Mesenchymal stem cell (in vitro differentiated cells and primary cell): ENCODE measurements around the gene MRPL54.
A peak's percentile ranks its signal among the peaks of the same experiment; 100 is the strongest.

ENCODE experiments used
- DNase-seq: peaks from one replicate; pipeline ENCODE4 v3.0.0-alpha.2; 2013
- H2AFZ ChIP-seq: one replicate; pipeline ENCODE4 v1.6.1; 2013; ENCODE audit warnings: low read depth, mild to moderate bottlenecking, control low read depth, inconsistent platforms, low read length, moderate library complexity
- H2AK5ac ChIP-seq: 2 replicates; pipeline ENCODE4 v1.6.1; 2013; ENCODE audit warnings: low read length, moderate library complexity, mild to moderate bottlenecking, inconsistent platforms; ENCODE audit not compliant: severe bottlenecking
- H2BK120ac ChIP-seq: one replicate; pipeline ENCODE4 v1.6.1; 2013; ENCODE audit warnings: low read depth, mild to moderate bottlenecking, inconsistent platforms, low read length, moderate library complexity
- H2BK12ac ChIP-seq, 2 experiments: one replicate each; pipeline ENCODE4 v1.6.1; 2013; ENCODE audit warnings: inconsistent platforms in 2 of 2, low read length in 2 of 2, mild to moderate bottlenecking in 2 of 2, moderate library complexity in 2 of 2, control low read depth in 1 of 2
- H2BK15ac ChIP-seq: one replicate; pipeline ENCODE4 v1.6.1; 2013; ENCODE audit warnings: mild to moderate bottlenecking, low read depth, inconsistent platforms; ENCODE audit not compliant: poor library complexity, severe bottlenecking
- H2BK5ac ChIP-seq: 2 replicates; pipeline ENCODE4 v1.6.1; 2013; ENCODE audit warnings: low read depth, mild to moderate bottlenecking, low read length, control low read depth, inconsistent platforms; ENCODE audit not compliant: poor library complexity, severe bottlenecking
- H3K14ac ChIP-seq, 2 experiments: one replicate each; pipeline ENCODE4 v1.6.1; 2013; ENCODE audit warnings: inconsistent platforms in 2 of 2, low read length in 2 of 2, control low read depth in 1 of 2, mild to moderate bottlenecking in 1 of 2, moderate library complexity in 1 of 2
- H3K18ac ChIP-seq, 2 experiments: one replicate each; pipeline ENCODE4 v1.6.1; 2013; ENCODE audit warnings: inconsistent platforms in 2 of 2, low read length in 2 of 2, control low read depth in 1 of 2, low read depth in 1 of 2, mild to moderate bottlenecking in 1 of 2
- H3K23ac ChIP-seq, 2 experiments: one replicate each; pipeline ENCODE4 v1.6.1; 2013; ENCODE audit warnings: inconsistent platforms in 2 of 2, low read length in 2 of 2, mild to moderate bottlenecking in 2 of 2, moderate library complexity in 2 of 2, control low read depth in 1 of 2
- H3K27ac ChIP-seq: 2 replicates; pipeline ENCODE4 v1.5.1; 2013; ENCODE audit warnings: mild to moderate bottlenecking, moderate library complexity, low read length, control low read depth, inconsistent platforms; ENCODE audit not compliant: poor library complexity, severe bottlenecking
- H3K27me3 ChIP-seq, 2 experiments: 2 replicates each; pipeline versions ENCODE4 v1.6.1 to v1.7.0; 2013; ENCODE audit warnings: low read length in 2 of 2, mild to moderate bottlenecking in 2 of 2, moderate library complexity in 2 of 2, control low read depth in 1 of 2, inconsistent platforms in 1 of 2; ENCODE audit not compliant: control insufficient read depth in 1 of 2, insufficient read depth in 1 of 2
- H3K36me3 ChIP-seq, 2 experiments: 2 replicates each; pipeline versions ENCODE4 v1.6.1 to v1.7.0; 2013; ENCODE audit warnings: low read length in 2 of 2, control low read depth in 1 of 2, inconsistent platforms in 1 of 2, low read depth in 1 of 2, mild to moderate bottlenecking in 1 of 2; ENCODE audit not compliant: insufficient read depth in 2 of 2, control insufficient read depth in 1 of 2
- H3K4ac ChIP-seq, 2 experiments: one replicate each; pipeline ENCODE4 v1.6.1; 2013; ENCODE audit warnings: inconsistent platforms in 2 of 2, low read length in 2 of 2, mild to moderate bottlenecking in 2 of 2, moderate library complexity in 2 of 2, control low read depth in 1 of 2, low read depth in 1 of 2
- H3K4me1 ChIP-seq: 2 replicates; pipeline ENCODE4 v1.6.1; 2013; ENCODE audit warnings: low read depth, low read length, control low read depth; ENCODE audit not compliant: control insufficient read depth, insufficient read depth
- H3K4me2 ChIP-seq: 2 replicates; pipeline ENCODE4 v1.6.1; 2013; ENCODE audit warnings: low read length, mild to moderate bottlenecking, inconsistent platforms; ENCODE audit not compliant: poor library complexity, severe bottlenecking
- H3K4me3 ChIP-seq, 2 experiments: 2 replicates each; pipeline versions ENCODE4 v1.5.1 to v1.7.0; 2013; ENCODE audit warnings: low read length in 2 of 2, mild to moderate bottlenecking in 2 of 2, control low read depth in 1 of 2, low read depth in 1 of 2; ENCODE audit not compliant: insufficient read depth in 1 of 2
- H3K79me1 ChIP-seq: replicated peaks from 2 replicates; pipeline ENCODE4 v1.6.1; 2013; ENCODE audit warnings: mild to moderate bottlenecking, control low read depth, low read length, inconsistent platforms; ENCODE audit not compliant: poor library complexity, severe bottlenecking
- H3K9ac ChIP-seq: 2 replicates; pipeline ENCODE4 v1.7.0; 2013; ENCODE audit warnings: mild to moderate bottlenecking, low read length, moderate library complexity
- H3K9me3 ChIP-seq: 2 replicates; pipeline ENCODE4 v1.7.0; 2013; ENCODE audit warnings: mild to moderate bottlenecking, low read length; ENCODE audit not compliant: control insufficient read depth
- H4K8ac ChIP-seq: one replicate; pipeline ENCODE4 v1.6.1; 2013; ENCODE audit warnings: inconsistent platforms, mild to moderate bottlenecking, low read length, moderate library complexity
- H4K91ac ChIP-seq: one replicate; pipeline ENCODE4 v1.6.1; 2013; ENCODE audit warnings: mild to moderate bottlenecking, low read length, inconsistent platforms
- WGBS: methylation state at CpG from one replicate; pipeline ENCODE4 v1.1.7; 2013; ENCODE audit warnings: mixed read lengths; 5-methylcytosine and 5-hydroxymethylcytosine counted together

The MRPL54 gene

DNA sequence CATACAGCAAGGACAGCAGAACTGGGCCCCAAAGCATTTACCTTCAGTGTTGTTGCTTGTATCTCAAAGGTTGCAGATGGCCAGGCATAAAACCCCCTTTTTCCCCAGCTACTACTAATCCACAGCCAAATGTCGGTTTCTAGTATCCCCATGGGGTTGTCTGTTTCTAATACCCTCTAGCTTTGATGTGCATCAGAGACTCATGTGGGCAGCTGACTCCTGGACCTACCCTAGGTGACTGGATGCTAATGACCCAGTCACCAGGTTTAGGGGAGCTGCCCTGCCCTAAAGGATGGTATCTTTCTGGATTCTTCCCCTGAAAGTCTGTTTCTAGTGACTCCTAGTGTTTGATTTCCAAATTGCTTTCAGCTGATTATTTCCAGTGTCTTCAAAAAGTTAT lies 30.4 kb upstream of the MRPL54 start:
- no peak overlapping the region for H3K14ac ChIP-seq
- H3K9ac ChIP-seq = no peak overlapping the region
- H3K23ac ChIP-seq = no peak overlapping the region
- H3K4me3 ChIP-seq = no peak overlapping the region
- 89% methylated on average over 1 of the region's 1 CpG for WGBS
- no peak overlapping the region for H4K8ac ChIP-seq
- peaks cover 18 to 30% of the 10 kb centered on the region in 2 experiments for H3K27me3 ChIP-seq
- no peaks in the 10 kb centered on the region for H3K4me1 ChIP-seq
- H2AFZ ChIP-seq = no peak overlapping the region
- H2BK120ac ChIP-seq = no peak overlapping the region
- DNase-seq = no peak
- H2BK5ac ChIP-seq = no peak overlapping the region
- no peak overlapping the region for H3K27ac ChIP-seq
- no peak overlapping the region for H3K18ac ChIP-seq
- no peak overlapping the region for H2AK5ac ChIP-seq
- H3K36me3 ChIP-seq = peaks cover 0 to 2% of the 10 kb centered on the region in 2 experiments
- H3K4me2 ChIP-seq = no peak overlapping the region
- H3K79me1 ChIP-seq = no peaks in the 10 kb centered on the region
- H3K9me3 ChIP-seq = no peaks in the 10 kb centered on the region
- no peak overlapping the region for H2BK12ac ChIP-seq
- H3K4ac ChIP-seq = no peak overlapping the region
- no peak overlapping the region for H4K91ac ChIP-seq
- no peak overlapping the region for H2BK15ac ChIP-seq

DNA sequence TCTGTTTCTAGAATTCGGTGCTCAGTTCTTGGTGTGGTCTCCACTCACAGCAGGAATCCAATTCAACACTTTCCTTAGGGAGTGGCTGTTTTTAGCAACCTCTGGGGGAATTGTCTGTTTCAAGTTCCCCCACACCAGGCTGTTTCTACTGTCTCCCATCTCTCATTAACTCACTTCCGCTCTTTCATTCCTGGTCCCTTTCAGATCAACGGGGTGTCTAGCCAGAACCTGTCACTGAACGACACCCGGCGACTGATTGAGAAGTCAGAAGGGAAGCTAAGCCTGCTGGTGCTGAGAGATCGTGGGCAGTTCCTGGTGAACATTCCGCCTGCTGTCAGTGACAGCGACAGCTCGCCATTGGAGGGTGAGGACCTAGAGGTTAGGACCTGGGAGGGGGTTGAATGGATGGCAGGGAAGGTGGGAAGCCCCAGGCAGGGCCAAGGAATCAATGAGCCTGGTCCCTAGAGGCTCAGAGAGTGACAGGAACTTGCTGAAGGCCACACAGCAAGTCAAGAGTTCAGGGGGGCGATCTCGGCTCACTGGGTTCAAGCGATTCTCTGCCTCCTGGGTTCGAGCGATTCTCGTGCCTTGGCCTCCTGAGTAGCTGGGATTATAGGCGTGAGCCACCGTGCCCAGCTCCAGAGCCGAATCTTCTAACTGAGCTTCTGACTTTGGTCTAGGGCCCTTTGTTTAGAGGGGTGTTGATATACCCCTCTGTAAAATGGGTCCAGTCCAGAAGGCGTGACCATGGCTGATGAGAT lies 28.8 kb upstream of the MRPL54 start:
- Histone ChIP-seq H3K14ac (peak overlapping the region in 1 of 2 experiments; percentile 88), H3K23ac (peak overlapping the region in 1 of 2 experiments; percentile 68), H2BK120ac (no peak overlapping the region), H3K18ac (no peak overlapping the region), H4K8ac (no peak overlapping the region), H3K27me3 (peaks cover 18 to 46% of the 10 kb centered on the region in 2 experiments), H2AFZ (no peak overlapping the region), H3K4me2 (no peak overlapping the region), H3K79me1 (no peaks in the 10 kb centered on the region), H4K91ac (no peak overlapping the region), H3K9me3 (no peaks in the 10 kb centered on the region), H3K4me3 (no peak overlapping the region), H3K4me1 (no peaks in the 10 kb centered on the region), H2BK15ac (no peak overlapping the region), H3K27ac (no peak overlapping the region), H2BK12ac (no peak overlapping the region), H2AK5ac (no peak overlapping the region), H3K36me3 (peaks cover 0 to 2% of the 10 kb centered on the region in 2 experiments), H3K9ac (no peak overlapping the region), H2BK5ac (no peak overlapping the region), H3K4ac (no peak overlapping the region)
- no peak for DNase-seq
- 88% methylated on average over 18 of the region's 20 CpGs for WGBS

DNA sequence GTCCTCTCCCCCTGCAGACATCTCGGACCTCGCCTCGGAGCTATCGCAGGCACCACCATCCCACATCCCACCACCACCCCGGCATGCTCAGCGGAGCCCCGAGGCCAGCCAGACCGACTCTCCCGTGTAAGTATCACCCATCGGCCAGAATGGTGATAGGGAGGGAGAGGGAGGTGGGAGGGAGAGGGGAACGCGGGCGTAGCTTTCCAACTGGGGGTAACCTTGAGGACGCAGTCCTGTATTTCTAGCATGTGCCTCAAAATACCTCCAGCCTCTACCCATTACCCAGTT lies 28.2 kb upstream of the MRPL54 start:
- H3K9ac ChIP-seq = no peak overlapping the region
- 100% methylated on average over 1 of the region's 14 CpGs for WGBS
- no peak overlapping the region for H2BK12ac ChIP-seq
- H4K91ac ChIP-seq = no peak overlapping the region
- no peaks in the 10 kb centered on the region for H3K4me1 ChIP-seq
- H3K4me3 ChIP-seq = no peak overlapping the region
- H2BK5ac ChIP-seq = no peak overlapping the region
- peaks cover 18 to 49% of the 10 kb centered on the region in 2 experiments for H3K27me3 ChIP-seq
- H3K14ac ChIP-seq = no peak overlapping the region
- H3K79me1 ChIP-seq = no peaks in the 10 kb centered on the region
- no peak overlapping the region for H2BK15ac ChIP-seq
- no peak overlapping the region for H2AFZ ChIP-seq
- H2AK5ac ChIP-seq = no peak overlapping the region
- peaks cover 0 to 2% of the 10 kb centered on the region in 2 experiments for H3K36me3 ChIP-seq
- no peak overlapping the region for H3K27ac ChIP-seq
- no peak overlapping the region for H3K23ac ChIP-seq
- H2BK120ac ChIP-seq = no peak overlapping the region
- no peak for DNase-seq
- H3K4ac ChIP-seq = no peak overlapping the region
- no peak overlapping the region for H4K8ac ChIP-seq
- H3K9me3 ChIP-seq = no peaks in the 10 kb centered on the region
- H3K4me2 ChIP-seq = no peak overlapping the region
- H3K18ac ChIP-seq = no peak overlapping the region

DNA sequence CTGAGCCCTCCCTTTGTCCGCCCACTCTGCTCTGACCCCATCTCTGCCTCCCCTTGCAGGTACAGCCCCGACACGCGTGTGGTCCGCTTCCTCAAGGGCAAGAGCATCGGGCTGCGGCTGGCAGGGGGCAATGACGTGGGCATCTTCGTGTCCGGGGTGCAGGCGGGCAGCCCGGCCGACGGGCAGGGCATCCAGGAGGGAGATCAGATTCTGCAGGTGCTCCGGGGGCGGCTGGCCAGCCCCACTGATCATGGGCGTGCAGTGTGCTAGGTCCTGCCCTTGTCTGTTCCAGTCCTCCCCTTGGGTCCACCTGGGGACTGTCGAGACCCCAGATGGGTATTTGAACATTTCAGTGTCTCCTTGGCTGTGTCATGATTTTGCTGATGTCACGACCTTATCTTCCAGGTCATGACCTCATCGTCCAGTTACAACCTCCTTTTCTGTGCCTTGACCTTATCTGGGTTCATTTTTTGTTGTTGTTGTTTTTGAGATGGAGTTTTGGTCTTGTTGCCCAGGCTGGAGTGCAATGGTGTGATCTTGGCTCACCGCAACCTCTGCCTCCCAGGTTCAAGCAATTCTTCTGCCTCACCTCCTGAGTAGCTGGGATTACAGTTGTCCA lies 26.3 kb upstream of the MRPL54 start:
- H3K14ac ChIP-seq = no peak overlapping the region
- no peak overlapping the region for H2BK15ac ChIP-seq
- H3K23ac ChIP-seq = peak overlapping the region in 1 of 2 experiments; percentile 15
- no peaks in the 10 kb centered on the region for H3K9me3 ChIP-seq
- no peak overlapping the region for H2BK5ac ChIP-seq
- no peak overlapping the region for H2AFZ ChIP-seq
- no peak overlapping the region for H3K27ac ChIP-seq
- no peaks in the 10 kb centered on the region for H3K79me1 ChIP-seq
- H2BK12ac ChIP-seq = no peak overlapping the region
- no peak overlapping the region for H3K4me3 ChIP-seq
- peaks cover 18 to 51% of the 10 kb centered on the region in 2 experiments for H3K27me3 ChIP-seq
- H3K4me2 ChIP-seq = no peak overlapping the region
- H4K91ac ChIP-seq = no peak overlapping the region
- H3K36me3 ChIP-seq = peaks cover 0 to 2% of the 10 kb centered on the region in 2 experiments
- H2AK5ac ChIP-seq = no peak overlapping the region
- H3K9ac ChIP-seq = no peak overlapping the region
- 88% methylated on average over 19 of the region's 21 CpGs for WGBS
- DNase-seq = no peak
- no peak overlapping the region for H4K8ac ChIP-seq
- no peak overlapping the region for H3K18ac ChIP-seq
- no peaks in the 10 kb centered on the region for H3K4me1 ChIP-seq
- H3K4ac ChIP-seq = no peak overlapping the region
- H2BK120ac ChIP-seq = no peak overlapping the region
